Measurements from ENCODE around the gene RFX2.

GRCh38 chr19:5993201-5993600 lies 117.1 kb downstream of the RFX2 start:
- TF ChIP-seq, protein P1, sequence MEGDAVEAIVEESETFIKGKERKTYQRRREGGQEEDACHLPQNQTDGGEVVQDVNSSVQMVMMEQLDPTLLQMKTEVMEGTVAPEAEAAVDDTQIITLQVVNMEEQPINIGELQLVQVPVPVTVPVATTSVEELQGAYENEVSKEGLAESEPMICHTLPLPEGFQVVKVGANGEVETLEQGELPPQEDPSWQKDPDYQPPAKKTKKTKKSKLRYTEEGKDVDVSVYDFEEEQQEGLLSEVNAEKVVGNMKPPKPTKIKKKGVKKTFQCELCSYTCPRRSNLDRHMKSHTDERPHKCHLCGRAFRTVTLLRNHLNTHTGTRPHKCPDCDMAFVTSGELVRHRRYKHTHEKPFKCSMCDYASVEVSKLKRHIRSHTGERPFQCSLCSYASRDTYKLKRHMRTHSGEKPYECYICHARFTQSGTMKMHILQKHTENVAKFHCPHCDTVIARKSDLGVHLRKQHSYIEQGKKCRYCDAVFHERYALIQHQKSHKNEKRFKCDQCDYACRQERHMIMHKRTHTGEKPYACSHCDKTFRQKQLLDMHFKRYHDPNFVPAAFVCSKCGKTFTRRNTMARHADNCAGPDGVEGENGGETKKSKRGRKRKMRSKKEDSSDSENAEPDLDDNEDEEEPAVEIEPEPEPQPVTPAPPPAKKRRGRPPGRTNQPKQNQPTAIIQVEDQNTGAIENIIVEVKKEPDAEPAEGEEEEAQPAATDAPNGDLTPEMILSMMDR (IDR thresholded peaks at IDR 0.05; ENCODE audit: poor library complexity), result no peak
- no peak for TF ChIP-seq EZH2phosphoT487 (IDR thresholded peaks at IDR 0.05; ENCODE audit: low read depth, severe bottlenecking, unreplicated experiment)
